PFSK-1 (cell line): ENCODE data around the gene GFAP.

Source experiments
- POLR2AphosphoS5 ChIP-seq: IDR thresholded peaks from 2 replicates; pipeline ENCODE4 v1.6.1; 2012; ENCODE audit warnings: low read depth, mild to moderate bottlenecking, control low read depth, low read length, moderate library complexity
- SIN3A ChIP-seq: IDR thresholded peaks from 2 replicates; pipeline ENCODE4 v1.6.1; 2012; ENCODE audit warnings: mild to moderate bottlenecking, low read length, moderate library complexity, borderline replicate concordance; ENCODE audit not compliant: insufficient read depth
- TAF1 ChIP-seq: IDR thresholded peaks from 2 replicates; pipeline ENCODE4 v1.6.1; 2012; ENCODE audit warnings: low read length, control low read depth, borderline replicate concordance; ENCODE audit not compliant: insufficient read depth
- TF ChIP-seq, protein P1 (sequence below), 2 experiments: IDR thresholded peaks; 2 replicates each; pipeline versions ENCODE4 v1.6.1 to v1.8.0; 2011 to 2012; ENCODE audit warnings: low read depth in 2 of 2, low read length in 2 of 2, control low read depth in 1 of 2, inconsistent platforms in 1 of 2, mild to moderate bottlenecking in 1 of 2, moderate library complexity in 1 of 2; ENCODE audit not compliant: insufficient read depth in 1 of 2

DNA sequence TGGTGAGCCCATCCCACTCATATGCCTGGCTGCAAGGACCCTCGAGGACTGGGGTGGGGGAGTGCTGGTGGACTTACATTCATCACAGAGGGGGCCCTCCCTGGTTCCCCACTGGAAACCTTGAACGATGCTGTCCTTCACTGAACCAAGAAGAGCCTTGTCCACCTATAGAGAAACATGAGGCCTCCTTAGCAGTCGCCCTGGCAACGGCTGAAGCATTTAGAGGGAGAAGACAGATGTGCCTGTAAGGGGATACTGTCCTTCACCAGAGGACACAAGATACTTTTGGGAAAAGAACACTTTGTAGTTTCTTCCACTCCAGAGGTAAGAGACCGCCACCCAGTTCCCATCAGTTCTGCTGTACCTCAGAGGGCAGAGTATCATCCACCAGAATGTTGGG lies 61.1 kb downstream of the GFAP start:
- TF ChIP-seq POLR2AphosphoS5 (no peak), TAF1 (no peak), SIN3A (no peak)
- TF ChIP-seq, protein P1, sequence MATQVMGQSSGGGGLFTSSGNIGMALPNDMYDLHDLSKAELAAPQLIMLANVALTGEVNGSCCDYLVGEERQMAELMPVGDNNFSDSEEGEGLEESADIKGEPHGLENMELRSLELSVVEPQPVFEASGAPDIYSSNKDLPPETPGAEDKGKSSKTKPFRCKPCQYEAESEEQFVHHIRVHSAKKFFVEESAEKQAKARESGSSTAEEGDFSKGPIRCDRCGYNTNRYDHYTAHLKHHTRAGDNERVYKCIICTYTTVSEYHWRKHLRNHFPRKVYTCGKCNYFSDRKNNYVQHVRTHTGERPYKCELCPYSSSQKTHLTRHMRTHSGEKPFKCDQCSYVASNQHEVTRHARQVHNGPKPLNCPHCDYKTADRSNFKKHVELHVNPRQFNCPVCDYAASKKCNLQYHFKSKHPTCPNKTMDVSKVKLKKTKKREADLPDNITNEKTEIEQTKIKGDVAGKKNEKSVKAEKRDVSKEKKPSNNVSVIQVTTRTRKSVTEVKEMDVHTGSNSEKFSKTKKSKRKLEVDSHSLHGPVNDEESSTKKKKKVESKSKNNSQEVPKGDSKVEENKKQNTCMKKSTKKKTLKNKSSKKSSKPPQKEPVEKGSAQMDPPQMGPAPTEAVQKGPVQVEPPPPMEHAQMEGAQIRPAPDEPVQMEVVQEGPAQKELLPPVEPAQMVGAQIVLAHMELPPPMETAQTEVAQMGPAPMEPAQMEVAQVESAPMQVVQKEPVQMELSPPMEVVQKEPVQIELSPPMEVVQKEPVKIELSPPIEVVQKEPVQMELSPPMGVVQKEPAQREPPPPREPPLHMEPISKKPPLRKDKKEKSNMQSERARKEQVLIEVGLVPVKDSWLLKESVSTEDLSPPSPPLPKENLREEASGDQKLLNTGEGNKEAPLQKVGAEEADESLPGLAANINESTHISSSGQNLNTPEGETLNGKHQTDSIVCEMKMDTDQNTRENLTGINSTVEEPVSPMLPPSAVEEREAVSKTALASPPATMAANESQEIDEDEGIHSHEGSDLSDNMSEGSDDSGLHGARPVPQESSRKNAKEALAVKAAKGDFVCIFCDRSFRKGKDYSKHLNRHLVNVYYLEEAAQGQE (IDR thresholded peaks at IDR 0.05; ENCODE audit: insufficient read depth in 1 of 2, low read depth in 2 of 2, low read length in 2 of 2): no peak
